Stimulated activated CD4-positive, alpha-beta T cell treated with anti-CD3 and anti-CD28 coated beads, Interleukin-12 subunit alpha, Interleukin-12 subunit beta, amount 100 ng/mL, for 4 hours (primary cell): ENCODE measurements around the gene PPCDC.

Experiments used
- DNase-seq: peaks from one replicate; pipeline ENCODE4 v3.0.0-alpha.2; 2020

PPCDC gene

DNA sequence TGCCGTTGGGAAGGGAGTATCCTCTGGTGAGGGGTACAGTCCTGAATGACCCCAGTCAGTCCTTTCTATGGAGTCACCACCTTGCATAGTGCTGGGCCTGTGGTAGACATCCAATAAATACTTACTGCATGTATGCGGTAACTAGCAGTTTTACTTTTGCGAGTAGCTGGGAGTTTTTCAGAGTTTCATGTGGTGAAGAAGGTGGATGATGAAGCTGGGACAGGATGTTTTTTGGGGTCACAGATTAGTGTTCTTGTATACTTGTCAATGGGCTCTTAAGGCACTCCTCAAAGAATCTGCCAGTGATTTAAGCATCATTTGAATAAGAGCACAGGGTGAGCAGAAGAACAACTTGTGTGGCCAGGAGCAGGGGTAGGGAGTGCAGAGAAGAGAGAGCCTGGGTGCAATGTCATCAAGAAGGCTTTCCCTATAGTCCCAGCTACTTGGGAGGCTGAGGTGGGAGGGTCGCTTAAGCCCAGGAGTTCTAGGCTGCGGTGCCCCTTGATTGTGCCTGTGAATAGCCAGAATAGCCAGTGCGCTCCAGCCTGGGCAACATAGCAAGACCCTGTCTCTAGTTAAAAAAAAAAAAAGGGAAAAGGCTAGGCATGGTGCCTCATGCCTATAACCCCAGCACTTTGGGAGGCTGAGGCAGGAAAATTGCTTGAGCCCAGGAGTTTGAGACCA lies 22.1 kb downstream of the PPCDC start:
- no peak for DNase-seq

- no peak for DNase-seq
These were observed 25.0 kb downstream of the PPCDC start for GRCh38 chr15:75048394-75048793.

DNA sequence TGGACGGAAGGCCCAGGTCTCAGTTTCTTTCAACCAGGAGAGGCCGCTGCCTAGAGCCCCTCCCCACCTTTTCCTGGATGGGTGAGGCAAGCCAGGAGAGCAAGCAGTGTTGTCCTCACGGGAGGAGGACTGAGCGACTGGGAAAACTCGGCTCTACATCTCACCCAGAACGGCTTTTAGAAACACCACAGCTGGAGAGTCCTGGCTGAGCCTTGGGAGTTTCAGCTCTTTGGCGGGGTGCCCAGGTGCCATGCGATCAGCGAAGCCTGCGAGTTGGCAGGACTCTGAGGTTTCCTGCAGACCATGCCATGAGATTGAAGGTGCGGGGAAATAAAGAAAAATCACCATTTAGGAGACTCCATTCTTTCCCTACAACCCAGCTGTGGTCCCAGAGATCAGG lies 26.0 kb downstream of the PPCDC start:
- DNase-seq, result no peak

DNA sequence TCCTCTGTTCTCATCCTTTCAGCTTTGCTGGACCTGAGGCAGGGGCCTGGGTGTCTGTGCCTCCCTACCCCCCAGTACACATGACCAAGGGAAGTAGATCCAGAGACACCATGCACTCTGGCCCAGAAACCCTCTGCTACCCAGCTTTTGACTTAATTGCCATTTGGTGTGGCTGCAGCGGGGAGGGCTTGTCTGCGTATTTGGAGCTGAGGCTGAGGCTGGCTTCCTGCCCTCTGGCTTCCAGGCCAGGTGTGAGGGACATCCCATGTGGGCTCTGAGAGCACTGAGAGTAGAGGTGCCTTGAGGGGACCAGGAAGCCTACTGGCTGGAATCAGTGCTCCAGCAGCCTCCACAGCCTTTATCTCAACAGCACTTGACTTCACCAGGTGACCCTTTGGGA lies 26.9 kb downstream of the PPCDC start:
- DNase-seq, result no peak

- DNase-seq, result no peak
These were observed 27.8 kb downstream of the PPCDC start for GRCh38 chr15:75051191-75051608.

- no peak for DNase-seq
These were observed 28.3 kb downstream of the PPCDC start for GRCh38 chr15:75051711-75052110.

- no peak for DNase-seq
These were observed 29.8 kb downstream of the PPCDC start for GRCh38 chr15:75052972-75053747.

DNA sequence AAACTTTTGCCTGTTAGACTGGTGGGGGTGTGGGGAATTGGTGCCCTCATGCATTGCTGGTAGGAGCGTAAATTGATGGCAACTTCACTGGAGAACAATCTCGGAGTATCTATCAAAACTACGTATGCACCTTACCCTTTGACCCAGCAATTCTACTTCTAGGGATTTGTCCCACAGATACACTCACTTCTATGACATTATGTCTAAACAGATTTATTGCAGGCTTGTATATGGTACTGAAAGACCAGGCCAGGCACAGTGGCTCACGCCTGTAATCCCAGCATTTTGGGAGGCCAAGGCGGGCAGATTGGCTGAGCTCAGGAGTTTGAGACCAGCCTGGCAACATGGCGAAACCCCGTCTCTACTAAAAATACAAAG lies 30.3 kb downstream of the PPCDC start:
- no peak for DNase-seq

GRCh38 chr15:75054172-75054897 lies 30.9 kb downstream of the PPCDC start:
- no peak for DNase-seq

- no peak for DNase-seq
These were observed 32.6 kb downstream of the PPCDC start for GRCh38 chr15:75056036-75056435.

DNA sequence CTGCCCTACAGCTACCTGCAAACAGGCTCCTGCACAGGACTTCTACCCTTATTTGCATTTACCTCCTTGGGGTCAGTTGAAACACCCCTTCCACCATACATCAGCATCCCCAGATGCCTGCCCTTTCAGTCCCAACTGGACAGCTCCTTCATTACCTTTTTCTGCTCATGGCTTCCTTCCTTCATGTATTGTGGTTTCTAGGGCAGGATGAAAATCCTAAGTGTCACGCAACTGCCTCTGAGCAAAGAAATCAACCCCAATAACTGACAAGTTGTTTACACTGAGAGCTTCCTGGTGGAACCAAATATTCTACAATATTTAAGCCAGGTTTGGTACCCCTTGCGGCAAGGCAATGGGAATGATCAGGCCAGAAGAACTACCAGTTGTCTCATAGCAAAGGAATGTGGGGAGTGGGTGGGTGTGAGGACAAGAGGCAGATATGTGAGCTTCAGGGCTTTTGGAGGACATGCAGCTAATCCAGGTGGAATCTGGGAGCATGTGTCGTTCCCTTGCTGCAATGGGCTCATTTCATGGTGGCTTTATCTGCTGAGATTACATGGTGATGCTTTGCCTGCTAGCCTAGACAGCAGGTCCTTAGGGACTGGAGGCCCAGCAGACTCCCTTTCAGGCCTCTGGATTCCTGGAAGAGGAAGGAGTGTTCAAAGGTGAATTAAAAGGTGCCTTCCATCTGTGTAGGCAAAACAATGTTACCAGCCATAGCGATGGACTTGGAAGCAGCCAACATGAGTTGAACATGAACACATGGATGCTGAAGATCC lies 34.9 kb downstream of the PPCDC start:
- no peak for DNase-seq

GRCh38 chr15:75059607-75060006 lies 36.2 kb downstream of the PPCDC start:
- DNase-seq, result no peak

DNA sequence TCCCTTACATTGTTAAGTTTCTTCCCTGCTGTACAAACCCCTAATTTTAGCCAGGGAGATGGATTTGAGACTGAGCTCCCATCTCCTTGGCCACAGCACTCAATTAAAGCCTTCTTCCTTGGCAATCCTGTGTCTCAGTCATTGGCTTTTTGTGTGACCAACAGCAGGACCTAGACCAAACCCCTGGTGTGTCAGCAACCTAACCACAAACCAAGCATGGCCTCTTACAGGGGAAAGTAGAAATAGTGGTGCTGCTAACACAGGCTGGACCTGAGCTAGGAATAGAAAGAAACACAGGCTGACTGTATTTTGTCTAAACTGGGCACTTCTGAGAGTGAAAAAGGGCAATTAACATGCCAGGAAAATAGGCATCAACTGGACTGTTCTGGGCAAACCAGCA lies 37.9 kb downstream of the PPCDC start:
- DNase-seq, result no peak

- DNase-seq, result no peak
These were observed 39.3 kb downstream of the PPCDC start for GRCh38 chr15:75062706-75063105.

DNA sequence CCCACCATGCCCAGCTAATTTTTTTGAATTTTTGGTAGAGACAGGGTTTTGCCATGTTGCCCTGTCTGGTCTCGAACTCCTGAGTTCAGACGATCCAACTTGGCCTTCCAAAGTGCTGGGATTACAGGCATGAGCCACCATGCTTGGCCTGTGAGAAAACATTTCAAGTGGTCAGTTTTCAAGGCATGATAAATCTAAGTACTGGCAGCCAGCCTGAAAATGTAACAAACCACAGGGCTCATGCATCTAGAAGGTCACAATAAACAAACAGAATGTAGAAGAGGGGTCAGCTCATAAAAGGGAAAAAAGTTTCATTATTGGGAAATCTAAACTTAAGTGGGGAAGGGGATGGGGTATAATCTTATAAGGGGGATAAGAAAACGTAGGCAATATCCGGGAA lies 39.9 kb downstream of the PPCDC start:
- no peak for DNase-seq

- DNase-seq, result no peak
These were observed 40.5 kb downstream of the PPCDC start for GRCh38 chr15:75063889-75064288.

GRCh38 chr15:75064846-75065245 lies 41.5 kb downstream of the PPCDC start:
- no peak for DNase-seq

DNA sequence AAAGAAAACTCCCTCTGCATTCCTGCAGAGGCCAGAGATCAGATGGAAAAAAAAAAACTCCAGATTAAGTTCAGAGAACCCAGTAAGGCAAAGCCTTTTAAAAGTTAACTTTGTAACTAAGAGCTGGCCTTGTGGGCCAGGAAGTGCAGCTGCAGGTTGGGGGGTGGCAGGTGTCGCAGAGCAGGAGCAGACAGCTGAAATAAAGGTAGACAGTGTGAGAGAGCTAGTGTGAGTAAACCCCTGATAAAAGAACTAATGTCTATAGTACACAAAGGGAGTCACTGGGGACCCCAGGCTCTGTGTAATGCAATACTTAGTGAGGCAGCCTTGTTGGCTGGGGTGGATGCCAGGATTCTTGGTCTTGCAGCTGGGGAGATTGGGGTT lies 42.1 kb downstream of the PPCDC start:
- no peak for DNase-seq

- DNase-seq, result no peak
These were observed 42.6 kb downstream of the PPCDC start for GRCh38 chr15:75065851-75066509.

- DNase-seq, result no peak
These were observed 43.9 kb downstream of the PPCDC start for GRCh38 chr15:75067123-75067830.

DNA sequence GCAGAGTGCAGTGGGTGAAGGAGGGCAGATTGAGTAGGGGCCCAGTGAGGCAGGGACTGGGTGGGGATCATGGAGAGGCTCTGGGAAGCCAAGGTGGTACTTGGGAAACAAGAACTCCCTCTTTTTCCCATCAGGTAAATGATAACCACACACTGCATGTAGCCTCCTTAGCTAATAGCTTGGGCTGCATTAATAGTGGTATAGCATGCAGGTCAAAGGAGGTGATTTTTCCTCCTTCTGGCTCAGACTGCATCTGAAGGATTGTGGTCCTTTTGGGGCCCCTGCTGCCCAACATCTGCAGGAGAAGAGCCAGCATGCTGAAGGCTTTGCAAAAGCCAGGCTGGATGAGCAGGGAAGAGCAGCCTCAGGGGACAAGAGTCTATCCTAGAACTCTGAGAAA lies 45.4 kb downstream of the PPCDC start:
- DNase-seq, result no peak
